NCI-H1694 treated with DMSO at 0.1 percent for 48 hours (cell line): ENCODE results near the gene PPY.
"Not testable (repeated sequence)": the region's sequence is repeated elsewhere in the genome, so short reads cannot be mapped to it uniquely, and the experiment has no call there.

Experiments
- DNase-seq: peaks from one replicate; lab custom pipeline; 2025; lab: John Stamatoyannopoulos, UW

The PPY gene

DNA sequence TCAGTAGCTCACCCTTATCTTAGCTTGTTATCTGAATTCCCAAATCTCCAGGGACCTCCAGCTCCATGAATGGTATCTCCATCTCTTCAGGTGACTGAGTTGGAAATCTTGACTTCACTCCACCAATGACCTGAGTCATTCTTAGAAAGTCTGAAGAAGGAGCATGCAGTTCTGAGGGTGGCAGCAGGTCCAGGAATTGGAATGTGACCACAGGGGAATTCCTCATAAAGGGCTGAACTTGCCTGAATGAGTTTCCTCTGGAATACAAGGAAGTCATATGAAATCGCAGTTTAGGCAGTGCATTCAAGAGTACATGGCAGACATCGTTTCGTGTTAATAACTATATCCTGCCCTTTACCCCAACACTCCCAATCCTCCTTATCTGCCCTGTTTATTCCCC, 24.0 kb upstream of the PPY start:
- no peak for DNase-seq

DNA sequence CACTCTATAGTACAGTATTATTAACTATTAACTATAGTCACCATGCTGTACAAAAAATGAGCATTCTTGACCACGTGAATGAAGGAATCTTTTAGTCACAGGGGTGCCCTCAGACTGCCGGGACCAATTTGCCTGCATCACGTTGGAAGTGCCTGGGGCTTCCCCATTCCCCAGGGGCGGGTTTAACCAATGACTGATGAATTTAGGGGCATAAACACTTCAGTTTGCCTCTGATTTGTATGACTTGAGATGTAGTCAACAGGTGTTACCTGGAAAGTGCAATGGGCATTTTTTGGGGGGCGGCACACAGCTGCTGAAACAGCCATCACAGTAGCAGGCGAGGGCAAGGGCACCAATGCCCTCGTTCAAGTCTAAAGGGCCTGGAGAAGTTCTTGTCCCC, 20.2 kb upstream of the PPY start:
- no peak for DNase-seq

DNA sequence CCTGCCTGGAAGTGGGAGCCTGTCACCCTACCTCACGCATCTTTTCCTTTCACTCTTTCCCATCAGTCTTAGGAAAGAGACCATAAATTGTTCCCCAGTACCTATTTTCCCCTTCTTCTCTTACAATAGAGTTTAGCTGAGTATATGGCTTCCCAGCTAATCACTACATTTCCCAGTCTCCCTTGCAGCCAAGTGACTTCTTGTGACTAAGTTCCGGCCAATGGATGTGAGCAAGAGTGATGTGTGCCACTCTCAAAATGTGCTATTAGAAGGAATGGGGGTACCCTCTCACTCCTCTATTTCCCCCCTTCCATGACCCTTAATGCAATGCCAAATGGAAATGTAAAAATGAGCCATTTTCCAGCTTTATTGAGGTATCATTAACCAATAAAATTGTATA, 19.7 kb upstream of the PPY start:
- no peak for DNase-seq

DNA sequence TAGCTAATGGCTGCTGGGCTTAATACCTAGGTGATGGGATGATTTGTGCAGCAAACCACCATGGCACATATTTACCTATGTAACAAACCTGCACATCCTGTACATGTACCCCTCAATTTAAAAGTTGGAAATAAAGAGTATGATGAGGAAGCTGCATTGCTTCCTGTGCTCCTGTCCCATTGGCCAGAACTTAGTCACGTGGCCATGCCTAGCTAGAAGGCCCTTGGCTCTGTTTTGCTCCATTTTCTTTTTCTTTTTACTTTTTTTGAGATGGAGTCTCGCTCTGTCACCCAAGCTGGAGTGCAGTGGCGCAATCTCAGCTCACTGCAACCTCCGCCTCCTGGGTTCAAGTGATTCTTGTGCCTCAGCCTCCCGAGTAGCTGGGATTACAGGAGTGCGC, 19.0 kb upstream of the PPY start:
- DNase-seq, result not testable (repeated sequence)

DNA sequence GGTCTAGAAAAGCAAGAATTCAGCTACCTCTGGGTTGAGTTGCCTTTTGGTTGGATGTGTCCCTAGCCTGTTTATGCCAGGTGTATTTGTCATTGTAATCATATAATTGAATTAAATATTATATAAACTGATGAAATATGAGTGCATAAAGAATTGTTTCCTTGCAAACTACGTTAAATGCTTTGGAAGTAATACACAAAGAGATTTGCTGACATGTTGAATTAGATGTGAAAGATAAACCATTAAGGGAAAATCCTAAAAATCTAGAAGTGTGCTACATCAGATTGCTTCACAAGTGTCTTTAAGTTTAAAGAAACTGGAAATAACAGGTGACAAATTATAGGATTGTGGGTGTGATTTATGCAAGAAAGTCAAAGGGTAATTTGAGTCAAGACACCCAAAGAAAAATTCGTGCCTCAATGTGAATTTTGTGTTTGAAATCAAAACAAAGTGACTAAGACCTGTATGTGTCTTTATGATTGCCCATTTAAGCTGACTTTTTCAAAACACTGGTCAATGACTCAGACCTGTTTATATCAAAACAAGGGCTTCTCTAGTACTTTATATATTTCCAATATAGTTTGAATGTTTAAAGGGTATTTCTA, 16.6 kb upstream of the PPY start:
- no peak for DNase-seq

DNA sequence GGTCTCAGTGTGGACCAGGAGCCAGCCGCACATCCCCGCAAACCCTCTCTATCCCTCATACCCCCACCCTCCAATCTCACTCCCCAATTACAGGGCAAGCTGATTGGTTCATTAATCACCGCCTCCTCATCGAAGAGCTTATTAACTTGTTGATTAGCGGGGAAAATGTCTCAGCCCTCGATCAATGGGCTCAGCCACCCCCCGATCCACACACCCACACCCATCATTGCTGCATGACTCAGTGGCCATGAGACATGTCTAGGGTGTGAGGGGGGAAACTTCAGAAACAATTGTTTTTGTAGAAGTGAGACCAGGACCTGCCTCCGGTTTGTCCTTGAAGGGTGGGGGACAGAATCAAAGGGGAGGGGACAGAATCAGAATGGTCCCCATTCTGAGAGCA, 13.9 kb upstream of the PPY start:
- no peak for DNase-seq

DNA sequence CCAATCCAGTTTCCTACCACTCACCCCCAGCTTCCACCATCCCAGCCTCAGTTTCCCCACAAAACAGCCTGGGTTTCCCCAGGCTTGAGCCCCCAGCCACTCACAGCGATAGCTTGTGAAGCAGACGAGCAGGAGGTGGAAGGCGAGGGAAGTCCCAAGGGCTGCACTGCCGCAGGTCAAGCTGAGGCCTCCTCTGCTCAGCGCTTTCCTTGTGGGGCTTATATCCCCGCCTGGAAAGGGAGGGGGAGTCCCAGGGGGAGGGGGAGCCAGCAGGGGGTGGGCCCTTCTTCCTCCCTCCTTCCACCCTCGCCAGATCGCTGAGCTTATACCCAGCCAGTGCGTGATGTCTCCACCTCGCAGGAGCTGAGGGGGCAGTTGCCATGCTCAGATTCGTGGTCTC, 11.5 kb upstream of the PPY start, which contains the start of gene PYY:
Gene PYY (minus strand): TSS at position 195 of the 400 bp plus-strand sequence. CDS start 457 bp downstream, outside the sequence.
- no peak for DNase-seq

DNA sequence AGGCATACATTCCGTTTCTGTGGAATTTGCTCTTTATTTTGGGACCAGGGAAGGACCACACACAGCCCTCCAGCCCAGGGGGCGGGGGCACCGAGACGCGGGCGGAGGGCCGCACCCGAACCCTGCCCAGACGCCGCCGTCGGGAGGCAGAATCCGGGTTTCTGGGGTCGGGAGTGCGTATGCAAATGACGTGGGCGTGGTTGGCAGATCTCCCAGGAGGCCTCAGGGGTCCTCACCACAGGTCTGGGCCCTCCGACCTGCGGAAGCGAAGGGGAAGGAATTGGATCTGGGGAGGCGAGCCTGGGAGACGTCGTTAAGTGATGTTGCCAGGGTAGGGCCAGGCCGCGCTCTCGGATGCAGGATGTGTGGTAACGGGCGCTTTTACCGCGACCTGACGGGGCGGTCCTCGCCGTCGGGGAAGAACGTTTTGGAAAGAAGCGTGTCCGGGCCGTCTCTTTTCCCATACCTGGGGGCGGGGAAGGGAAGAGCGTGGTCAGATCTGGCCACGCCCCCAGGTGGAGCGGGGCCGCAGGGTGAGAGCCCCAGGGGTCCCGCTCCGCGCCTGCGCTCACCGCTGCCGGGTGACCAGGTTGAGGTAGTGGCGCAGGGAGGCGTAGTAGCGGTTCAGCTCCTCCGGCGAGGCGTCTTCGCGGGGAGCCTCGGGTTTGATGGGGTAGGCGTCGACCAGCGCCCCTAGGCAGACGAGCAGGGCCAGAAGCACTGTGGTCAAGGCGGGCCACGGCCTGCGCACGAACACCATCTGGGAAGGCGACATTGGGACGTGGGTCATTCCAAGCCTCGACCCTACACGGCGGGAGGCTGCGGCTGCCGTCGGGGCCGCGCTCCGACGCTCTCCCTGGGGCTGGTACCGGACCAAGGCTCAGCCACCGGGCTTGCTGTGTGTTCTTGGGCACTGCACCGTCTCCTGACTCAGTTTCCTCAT, 10.7 kb upstream of the PPY start:
- DNase-seq, result no peak

DNA sequence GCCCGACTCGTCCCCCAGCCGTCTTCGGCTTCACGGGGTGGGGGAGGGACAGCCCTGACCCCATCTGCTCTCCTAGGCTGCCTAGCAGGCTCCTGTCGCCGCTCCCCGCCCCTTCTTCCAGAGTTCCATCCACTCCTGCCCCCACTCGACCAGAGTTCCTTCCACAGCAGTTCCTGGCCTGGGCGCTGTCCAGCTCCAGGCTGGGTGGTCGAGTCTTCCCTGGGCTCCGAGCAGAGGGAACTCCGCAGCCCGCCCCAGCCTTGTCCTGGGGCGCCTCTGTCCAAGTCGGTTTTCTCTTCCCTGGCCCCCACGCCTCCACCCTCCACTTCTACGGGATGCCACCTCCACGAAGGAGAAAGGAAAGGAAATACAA, 10.1 kb upstream of the PPY start:
- DNase-seq, result no peak

DNA sequence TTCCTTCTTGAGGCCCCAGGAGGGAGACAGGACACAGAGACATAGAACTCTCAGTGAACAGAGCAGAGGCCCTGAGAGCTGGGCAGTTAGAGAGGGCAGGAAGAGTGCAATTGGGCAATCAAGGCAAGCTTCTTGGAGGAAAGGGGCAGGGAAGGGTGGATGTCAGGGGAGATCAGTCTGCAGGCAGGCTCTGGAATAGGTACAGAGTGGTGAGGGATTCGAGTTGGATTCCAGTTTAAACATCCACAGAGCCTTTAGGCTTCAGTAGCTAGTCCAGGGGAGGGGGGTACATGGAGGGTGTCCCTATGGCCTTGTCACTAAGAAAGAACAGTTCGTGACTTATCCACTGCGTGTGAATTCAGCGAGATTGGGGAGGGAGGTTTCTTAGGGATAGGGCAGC, 9.5 kb upstream of the PPY start:
- DNase-seq, result no peak

DNA sequence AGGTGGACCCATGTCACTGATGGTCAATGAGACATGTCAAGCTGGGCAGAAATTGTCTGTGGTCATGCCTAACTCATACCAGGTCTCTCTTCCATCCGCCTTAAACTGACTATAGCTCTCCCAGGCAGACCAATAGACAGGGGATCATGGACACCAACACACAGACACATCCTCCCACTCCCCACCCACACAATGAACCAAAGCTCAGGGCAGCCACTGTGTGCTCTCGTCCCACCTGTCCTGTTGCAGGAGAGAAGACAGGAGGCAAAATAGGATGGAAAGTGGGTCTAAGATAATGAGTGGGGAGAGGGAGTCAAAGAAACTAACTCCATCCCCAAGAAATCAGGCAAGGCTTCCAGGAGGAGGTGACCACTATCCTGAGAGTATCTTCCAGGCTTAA, 8.3 kb upstream of the PPY start:
- DNase-seq, result no peak

DNA sequence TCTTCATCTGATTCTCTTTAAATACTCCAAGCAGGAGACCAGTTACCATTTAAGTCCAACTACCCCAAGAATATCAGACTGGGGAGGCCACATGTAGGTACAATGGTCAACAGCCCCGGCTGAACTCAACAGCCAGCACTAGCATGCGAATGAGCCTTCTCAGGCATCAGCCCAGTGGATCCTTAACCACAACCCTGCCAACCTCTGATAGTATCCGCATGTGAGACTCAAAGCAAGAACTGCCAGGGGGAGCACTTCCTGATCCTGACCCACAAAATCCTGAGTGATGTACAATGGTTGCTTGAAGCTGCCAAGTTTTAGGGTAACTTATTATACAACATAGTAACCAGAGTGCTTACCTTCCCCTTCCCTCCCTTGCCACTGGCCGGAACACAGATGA, 7.5 kb upstream of the PPY start:
- no peak for DNase-seq

DNA sequence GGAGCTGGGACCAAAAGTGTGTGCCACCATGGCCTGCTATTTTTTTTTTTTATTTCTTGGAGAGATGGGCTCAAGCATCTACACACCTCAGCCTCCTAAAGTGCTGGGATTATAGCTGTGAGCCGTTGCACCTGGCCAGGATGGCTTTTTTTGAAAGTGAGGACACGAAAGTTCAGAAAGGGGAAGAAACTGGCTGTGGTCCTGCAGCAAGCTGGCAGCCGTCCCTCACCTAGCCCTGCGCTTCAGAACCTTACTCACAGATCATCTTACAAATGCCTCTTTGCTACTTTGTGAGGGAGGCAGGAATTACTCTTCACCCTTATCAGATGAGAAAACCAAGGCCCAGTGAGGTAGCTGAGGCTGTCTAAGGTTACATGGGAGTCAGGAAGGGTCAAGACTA, 4.5 kb upstream of the PPY start:
- DNase-seq, result no peak

DNA sequence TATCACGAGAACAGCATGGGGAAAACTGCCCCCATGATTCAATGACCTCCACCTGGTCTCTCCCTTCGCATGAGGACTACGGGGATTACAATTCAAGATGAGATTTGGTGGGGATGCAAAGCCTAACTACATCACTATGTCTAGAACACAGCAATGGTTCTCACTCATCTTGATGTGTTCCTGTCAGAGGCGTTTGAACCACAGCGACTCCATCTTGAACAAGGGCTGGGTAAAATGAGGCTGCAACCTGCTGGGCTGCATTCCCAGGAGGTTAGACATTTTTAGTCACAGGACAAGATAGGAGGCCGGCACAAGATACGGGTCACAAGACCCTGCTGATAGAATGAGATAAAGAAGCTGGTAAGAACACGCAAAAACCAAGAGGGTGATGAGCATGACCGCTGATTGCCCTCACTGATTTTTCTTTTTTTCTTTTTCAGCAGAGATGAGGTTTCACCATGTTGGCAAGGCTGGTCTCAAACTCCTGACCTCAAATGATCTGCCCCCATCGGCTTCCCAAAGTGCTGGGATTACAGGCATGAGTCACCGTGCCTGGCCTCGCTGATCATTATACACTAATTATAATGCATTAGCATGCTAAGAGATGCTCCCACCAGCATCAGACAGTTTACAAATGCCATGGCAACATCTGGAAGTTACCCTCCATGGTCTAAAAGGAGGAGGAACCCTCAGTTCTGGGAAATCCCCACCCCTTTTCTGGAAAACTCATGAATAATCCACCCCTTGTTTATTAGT, 3.0 kb upstream of the PPY start:
- no peak for DNase-seq

DNA sequence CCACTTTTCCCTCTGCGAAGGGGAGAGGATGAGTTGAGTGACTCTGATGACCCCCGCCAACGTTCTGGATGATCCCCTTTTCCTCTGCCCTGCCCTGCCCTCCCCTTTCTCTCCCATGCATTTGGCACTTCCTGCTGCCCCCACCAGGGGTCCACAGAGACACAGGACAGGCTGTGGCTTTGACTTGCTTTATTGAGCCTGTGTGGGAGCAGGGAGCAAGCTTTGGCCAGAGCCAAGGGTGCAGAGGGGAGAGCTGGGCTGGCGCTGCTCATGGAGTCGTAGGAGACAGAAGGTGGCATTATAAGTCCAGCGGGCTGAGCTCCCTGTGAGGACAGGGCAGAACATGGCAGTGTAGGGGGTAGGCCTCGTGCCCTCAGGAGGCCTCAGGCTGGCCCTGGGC, 1.6 kb downstream of the PPY start:
- DNase-seq, result peak; percentile 49

DNA sequence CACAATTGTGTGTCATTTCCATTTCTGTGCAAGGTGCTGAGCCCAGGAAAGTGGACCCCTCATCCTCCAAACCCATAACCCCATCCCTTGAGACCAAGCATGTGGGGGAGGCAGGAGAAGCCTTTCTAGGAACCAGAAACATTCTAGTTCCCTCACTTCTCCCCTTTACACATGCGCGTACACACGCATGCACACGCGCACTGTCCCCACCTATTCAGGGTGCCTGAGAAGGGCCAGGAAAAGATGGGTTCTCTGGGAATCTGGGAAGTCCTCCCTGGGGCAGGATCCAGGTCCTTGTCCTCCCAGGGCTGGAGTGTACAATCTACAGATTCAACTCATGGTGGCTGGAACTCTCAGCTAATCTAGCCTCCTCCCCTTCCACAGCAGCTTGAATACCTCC, 2.4 kb downstream of the PPY start:
- DNase-seq, result no peak

DNA sequence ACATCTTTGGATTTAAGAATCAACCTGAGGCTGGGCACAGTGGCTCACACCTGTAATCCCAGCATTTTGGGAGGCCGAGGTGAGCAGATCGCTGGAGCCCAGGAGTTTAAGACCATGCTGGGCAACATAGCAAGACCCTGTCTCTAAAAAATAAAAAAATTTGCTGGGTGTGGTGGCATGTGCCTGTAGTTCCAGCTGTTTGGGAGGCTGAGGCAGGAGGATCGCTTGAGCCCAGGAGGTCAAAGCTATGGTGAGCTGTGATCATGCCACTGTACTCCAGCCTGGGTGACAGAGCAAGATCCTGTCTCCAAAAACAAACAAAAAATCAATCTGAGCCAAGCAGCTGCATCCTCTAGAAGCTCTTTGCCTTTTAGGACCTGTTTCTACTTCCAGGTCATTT, 2.8 kb downstream of the PPY start:
- not testable (repeated sequence) for DNase-seq

DNA sequence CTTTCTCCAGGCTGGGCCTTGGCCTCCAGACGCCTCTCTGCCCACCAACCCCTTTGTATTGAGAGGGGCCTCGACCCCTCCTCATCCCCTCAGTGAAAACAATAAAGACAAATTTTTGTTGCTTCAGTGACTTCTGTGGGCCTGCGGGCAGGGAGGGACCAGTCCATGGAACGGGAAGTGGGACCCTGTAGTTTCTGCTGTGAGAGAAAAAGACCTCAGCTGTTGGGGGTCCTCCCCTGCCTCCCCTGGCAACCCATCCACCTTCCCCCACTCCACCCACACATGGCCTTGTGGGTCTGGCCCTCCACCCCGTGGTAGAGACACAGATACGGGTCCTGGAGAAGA, 3.5 kb downstream of the PPY start:
- no peak for DNase-seq

DNA sequence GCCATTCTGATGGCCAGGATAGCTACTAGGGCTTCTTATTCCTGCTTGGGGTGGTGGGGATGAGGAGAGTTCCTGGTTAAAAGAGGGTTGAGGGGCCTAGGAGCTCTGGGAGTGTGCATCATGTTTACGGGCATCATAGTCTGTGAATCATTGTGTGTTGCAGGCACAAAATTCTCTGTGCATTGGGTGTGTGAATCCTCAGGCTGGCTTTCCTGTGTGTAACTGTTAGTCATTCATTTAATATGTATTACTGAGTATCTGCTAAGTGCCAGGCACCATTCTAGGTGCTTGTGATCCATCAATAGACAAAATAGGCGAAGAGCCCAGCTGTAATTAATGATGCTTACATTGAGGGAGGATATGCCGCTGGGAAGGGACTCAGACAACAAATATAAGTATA, 5.8 kb downstream of the PPY start:
- peak; percentile 4 for DNase-seq

DNA sequence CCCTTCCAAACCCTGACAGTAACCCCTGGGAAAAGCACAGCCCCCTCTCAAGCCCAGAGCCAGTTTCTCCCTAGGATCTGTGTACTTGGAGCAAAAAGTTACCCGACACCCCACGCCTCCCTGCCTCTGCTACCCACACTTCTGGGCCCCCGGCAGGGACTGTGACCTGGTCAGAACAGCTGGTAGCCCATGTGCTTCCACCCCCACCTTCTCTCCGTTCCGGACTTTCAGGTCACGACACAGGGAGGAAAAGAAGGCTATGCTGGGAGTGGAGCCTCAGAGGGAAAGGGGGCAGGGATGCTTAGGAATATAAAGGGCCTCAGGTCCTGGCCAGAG, 6.4 kb downstream of the PPY start:
- DNase-seq, result no peak

DNA sequence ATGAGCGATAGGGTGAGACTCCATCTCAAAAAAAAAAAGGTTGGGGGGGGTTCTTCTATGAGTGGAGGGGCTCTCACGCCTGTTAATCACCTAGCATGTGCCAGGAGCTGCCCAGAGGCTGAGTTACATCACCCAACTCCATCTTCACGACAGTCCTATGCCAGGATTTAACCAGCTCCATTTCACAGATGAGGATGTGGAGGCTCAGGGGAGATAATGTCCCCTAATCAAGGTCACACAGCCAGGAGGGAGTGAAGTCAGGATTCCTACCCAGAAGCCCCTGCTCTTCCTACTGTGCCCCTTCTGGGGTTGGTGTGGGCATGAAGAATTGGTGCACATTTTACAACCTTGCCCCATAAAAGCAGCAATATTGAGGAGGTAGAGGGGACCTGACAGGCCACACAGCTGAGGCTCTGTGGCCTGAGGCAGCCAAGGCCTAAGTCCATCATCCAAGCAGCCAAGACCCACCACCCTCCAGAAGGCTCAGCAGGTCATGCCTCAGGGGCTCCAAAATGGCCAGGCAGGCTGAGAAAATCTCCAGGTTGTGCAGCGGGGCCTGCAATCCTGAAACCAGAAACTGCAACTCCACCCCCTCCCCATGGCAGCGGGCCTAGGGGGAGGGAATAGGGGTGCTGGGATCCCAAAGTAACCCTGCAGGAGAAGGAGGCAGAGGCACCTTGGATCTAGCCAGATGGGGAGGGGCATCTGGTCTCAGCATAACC, 6.9 kb downstream of the PPY start:
- no peak for DNase-seq

DNA sequence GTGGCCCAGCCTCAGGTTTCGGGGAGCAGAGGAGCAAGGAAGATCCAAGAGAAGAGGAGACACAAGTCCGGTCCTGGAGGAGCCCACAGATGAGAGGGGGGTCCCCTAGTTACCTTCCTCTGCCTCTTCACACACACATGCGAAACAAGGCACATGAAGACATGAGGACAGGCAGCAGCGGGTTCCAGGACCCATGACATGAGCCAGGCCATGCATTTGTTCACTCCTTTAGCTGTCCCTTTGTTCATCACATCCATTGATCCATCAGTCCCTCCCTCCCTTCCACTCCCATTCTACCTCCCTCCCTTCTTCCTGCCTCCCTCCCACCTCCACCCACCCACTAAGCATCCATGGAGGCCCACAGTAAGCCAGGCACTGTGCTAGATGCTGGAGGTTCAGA, 9.4 kb downstream of the PPY start:
- no peak for DNase-seq

DNA sequence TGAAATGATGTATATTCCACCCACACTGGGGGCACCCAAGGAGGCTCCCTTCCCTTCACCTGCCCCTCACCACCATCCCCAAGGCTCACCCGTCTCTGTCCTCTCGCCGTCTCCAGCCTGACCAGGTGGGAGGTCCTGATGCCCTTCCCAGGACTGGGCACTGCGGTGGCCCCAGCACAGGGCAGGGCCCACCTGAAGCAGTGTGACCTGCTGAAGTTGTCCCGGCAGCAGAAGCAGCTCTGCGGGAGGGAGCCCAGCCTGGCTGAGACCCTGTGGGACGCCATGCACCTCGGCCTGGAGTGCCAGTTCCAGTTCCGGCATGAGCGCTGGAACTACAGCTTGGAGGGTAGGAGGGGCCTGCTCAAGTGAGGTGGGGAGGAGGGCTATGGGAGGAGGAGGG, 9.9 kb downstream of the PPY start:
- DNase-seq, result no peak
